ENCODE results near the gene SMC4.

- TF ChIP-seq CTCF (IDR thresholded peaks at IDR 0.05) = no peak
- no peak for TF ChIP-seq EP300 (IDR thresholded peaks at IDR 0.05)
- no peak for TF ChIP-seq POLR2A (IDR thresholded peaks at IDR 0.05)
These were observed 81.5 kb downstream of the SMC4 start for GRCh38 chr3:160480931-160481330.

All from ovary (tissue), 3 donors.